ENCODE measurements around the gene AP1S1. TPM values are rescaled to one million over a fixed set of nuclear protein-coding genes. Genes with fewer than 3 reads are reported as not detected.

AP1S1 gene
- total and polyA plus RNA-seq, 9 of the 15 experiments (the other 6 are each of a cell fraction or from before 2014, with no cell fraction given): 4.4 to 149 (median 89.4) TPM

DNA sequence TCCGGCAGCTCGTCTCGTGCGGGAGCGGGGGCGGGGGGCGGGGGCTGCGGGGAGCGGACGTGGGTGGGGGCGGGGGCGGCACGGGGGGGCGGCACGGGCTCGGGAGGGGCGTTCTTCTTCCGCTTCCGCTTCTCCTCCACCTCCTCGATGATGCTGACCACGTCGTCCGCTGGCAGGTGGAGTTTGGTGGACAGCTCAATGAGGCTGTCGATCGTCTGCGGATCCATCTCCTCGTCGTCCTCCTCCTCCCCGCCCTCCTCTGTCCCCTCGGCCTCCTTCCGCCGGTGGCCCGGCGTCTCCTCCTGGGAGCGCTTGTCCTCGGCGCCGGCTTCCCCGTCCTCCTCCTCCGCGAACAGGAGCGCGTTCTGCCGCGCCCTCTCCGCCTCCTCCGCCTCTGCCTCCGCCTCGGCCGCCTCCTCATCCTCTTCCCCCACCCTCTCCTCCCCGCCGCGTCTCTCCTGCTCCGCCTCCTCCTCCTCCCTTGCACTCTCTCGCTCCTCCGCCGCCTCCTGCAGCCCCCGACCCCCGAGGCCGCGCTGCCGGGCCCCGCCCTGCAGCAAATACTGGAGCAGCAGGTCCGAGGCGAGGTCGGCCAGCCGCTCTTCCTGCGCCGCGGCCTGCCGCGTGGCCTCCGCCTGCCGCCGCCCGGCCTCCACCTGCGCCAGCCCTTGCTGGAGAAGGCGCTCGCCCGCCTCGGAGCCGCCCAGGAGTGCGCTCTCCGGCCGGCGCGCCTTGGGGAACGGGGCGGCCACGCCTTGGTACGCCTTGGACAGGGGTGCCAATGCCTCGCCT, 9.2 kb downstream of the AP1S1 start (continued):
- TF ChIP-seq, protein P1, sequence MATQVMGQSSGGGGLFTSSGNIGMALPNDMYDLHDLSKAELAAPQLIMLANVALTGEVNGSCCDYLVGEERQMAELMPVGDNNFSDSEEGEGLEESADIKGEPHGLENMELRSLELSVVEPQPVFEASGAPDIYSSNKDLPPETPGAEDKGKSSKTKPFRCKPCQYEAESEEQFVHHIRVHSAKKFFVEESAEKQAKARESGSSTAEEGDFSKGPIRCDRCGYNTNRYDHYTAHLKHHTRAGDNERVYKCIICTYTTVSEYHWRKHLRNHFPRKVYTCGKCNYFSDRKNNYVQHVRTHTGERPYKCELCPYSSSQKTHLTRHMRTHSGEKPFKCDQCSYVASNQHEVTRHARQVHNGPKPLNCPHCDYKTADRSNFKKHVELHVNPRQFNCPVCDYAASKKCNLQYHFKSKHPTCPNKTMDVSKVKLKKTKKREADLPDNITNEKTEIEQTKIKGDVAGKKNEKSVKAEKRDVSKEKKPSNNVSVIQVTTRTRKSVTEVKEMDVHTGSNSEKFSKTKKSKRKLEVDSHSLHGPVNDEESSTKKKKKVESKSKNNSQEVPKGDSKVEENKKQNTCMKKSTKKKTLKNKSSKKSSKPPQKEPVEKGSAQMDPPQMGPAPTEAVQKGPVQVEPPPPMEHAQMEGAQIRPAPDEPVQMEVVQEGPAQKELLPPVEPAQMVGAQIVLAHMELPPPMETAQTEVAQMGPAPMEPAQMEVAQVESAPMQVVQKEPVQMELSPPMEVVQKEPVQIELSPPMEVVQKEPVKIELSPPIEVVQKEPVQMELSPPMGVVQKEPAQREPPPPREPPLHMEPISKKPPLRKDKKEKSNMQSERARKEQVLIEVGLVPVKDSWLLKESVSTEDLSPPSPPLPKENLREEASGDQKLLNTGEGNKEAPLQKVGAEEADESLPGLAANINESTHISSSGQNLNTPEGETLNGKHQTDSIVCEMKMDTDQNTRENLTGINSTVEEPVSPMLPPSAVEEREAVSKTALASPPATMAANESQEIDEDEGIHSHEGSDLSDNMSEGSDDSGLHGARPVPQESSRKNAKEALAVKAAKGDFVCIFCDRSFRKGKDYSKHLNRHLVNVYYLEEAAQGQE (IDR thresholded peaks at IDR 0.05; ENCODE audit: borderline replicate concordance): no peak; the same call in 1 of the 2 replicates
- TF ChIP-seq, protein P1 (CRISPR knock-in tag; IDR thresholded peaks at IDR 0.05; ENCODE audit: low read depth): peak; percentile 36; the same call in 1 of the 2 replicates
- TF ChIP-seq EZH2 (IDR thresholded peaks at IDR 0.05; ENCODE audit: borderline replicate concordance, low read depth, low read length) (no peak), CC2D1A (IDR thresholded peaks at IDR 0.05) (no peak), PHF8 (IDR thresholded peaks at IDR 0.05; ENCODE audit: borderline replicate concordance, low read length) (peak; percentile 29; the same call in 1 of the 2 replicates), DACH1 (IDR thresholded peaks at IDR 0.05; ENCODE audit: partially characterized antibody) (no peak), ZNF778 (CRISPR knock-in tag; IDR thresholded peaks at IDR 0.05) (no peak), SAFB (IDR thresholded peaks at IDR 0.05; ENCODE audit: borderline replicate concordance, low read depth, low read length) (no peak)
- TF ChIP-seq, protein P2, sequence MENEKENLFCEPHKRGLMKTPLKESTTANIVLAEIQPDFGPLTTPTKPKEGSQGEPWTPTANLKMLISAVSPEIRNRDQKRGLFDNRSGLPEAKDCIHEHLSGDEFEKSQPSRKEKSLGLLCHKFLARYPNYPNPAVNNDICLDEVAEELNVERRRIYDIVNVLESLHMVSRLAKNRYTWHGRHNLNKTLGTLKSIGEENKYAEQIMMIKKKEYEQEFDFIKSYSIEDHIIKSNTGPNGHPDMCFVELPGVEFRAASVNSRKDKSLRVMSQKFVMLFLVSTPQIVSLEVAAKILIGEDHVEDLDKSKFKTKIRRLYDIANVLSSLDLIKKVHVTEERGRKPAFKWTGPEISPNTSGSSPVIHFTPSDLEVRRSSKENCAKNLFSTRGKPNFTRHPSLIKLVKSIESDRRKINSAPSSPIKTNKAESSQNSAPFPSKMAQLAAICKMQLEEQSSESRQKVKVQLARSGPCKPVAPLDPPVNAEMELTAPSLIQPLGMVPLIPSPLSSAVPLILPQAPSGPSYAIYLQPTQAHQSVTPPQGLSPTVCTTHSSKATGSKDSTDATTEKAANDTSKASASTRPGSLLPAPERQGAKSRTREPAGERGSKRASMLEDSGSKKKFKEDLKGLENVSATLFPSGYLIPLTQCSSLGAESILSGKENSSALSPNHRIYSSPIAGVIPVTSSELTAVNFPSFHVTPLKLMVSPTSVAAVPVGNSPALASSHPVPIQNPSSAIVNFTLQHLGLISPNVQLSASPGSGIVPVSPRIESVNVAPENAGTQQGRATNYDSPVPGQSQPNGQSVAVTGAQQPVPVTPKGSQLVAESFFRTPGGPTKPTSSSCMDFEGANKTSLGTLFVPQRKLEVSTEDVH (IDR thresholded peaks at IDR 0.05; ENCODE audit: low read depth, partially characterized antibody): no peak
- TF ChIP-seq, protein P3, sequence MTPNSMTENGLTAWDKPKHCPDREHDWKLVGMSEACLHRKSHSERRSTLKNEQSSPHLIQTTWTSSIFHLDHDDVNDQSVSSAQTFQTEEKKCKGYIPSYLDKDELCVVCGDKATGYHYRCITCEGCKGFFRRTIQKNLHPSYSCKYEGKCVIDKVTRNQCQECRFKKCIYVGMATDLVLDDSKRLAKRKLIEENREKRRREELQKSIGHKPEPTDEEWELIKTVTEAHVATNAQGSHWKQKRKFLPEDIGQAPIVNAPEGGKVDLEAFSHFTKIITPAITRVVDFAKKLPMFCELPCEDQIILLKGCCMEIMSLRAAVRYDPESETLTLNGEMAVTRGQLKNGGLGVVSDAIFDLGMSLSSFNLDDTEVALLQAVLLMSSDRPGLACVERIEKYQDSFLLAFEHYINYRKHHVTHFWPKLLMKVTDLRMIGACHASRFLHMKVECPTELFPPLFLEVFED (CRISPR knock-in tag; conservative IDR thresholded peaks at IDR 0.05): 0 out of 2 replicates have a peak, but pooled peaks have one; percentile 8
- TF ChIP-seq, protein P4, sequence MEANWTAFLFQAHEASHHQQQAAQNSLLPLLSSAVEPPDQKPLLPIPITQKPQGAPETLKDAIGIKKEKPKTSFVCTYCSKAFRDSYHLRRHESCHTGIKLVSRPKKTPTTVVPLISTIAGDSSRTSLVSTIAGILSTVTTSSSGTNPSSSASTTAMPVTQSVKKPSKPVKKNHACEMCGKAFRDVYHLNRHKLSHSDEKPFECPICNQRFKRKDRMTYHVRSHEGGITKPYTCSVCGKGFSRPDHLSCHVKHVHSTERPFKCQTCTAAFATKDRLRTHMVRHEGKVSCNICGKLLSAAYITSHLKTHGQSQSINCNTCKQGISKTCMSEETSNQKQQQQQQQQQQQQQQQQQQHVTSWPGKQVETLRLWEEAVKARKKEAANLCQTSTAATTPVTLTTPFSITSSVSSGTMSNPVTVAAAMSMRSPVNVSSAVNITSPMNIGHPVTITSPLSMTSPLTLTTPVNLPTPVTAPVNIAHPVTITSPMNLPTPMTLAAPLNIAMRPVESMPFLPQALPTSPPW (CRISPR knock-in tag; IDR thresholded peaks at IDR 0.05): peak; percentile 79
- TF ChIP-seq, protein P5, sequence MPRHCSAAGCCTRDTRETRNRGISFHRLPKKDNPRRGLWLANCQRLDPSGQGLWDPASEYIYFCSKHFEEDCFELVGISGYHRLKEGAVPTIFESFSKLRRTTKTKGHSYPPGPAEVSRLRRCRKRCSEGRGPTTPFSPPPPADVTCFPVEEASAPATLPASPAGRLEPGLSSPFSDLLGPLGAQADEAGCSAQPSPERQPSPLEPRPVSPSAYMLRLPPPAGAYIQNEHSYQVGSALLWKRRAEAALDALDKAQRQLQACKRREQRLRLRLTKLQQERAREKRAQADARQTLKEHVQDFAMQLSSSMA (CRISPR knock-in tag; IDR thresholded peaks at IDR 0.05): no peak
